Measurements from ENCODE around the gene MUSTN1.

MUSTN1 gene

DNA sequence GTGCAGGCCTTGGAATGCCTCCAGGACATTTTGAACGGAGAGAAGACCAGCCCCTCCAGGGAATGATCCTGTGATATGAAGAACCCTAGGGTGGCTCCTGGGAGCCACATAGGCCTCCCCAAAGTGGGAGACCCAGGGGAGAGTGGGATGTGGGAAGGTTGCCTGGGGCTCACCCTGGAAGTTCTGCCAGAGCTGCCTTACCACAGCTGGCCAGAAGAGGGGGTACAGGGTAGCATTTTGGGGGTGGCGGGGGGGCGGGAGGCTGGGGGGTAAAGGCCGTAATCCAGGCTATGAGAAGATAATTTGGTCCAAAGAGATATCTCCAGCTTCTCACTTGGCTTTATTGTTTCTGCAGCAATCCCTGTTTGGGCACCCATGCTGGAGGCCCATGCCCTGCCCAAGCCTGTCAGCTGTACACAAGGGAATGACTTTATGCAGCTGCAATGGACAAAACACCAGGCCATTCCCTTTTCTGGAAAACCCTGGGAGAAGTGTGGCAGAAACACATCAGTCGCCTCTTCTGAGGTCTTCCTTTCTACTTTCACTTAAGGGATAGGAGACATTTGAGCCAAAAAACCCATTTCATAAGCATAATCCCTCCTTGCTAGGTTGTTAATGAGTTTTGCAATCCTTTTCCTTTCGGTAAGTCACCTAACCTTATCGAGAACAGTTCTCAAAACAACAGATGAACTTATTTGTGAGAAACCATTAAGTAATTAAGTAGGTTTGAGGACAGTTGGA lies 11.0 kb upstream of the MUSTN1 start:
- TF ChIP-seq POLR2A (IDR thresholded peaks at IDR 0.05; ENCODE audit: low read length) (no peak), GATA1 (IDR thresholded peaks at IDR 0.05; ENCODE audit: low read depth, low read length) (no peak)
- peak in 1 of 2 experiments; percentile 38 for DNase-seq

DNA sequence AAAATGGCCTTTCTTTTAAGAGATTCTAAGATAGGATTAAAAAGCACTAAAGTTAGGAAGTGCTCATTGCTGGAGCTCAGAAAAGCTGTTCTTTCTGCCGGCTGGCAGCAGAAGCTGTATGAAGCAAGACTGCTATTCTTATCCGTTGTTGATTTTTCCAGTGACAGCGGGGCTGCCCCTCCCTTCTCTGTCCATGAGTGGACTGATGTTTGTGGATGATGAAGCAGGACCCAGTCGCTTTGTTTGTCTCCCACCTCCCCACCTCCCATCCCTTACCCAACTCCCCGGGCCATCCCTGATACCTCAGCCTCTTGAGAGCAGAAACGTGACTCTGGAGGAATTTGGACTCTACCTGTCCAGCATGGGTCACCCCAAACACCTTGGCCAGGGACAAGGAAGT lies 10.3 kb upstream of the MUSTN1 start:
- TF ChIP-seq POLR2A (IDR thresholded peaks at IDR 0.05; ENCODE audit: low read length), result no peak
- no peak for TF ChIP-seq GATA1 (IDR thresholded peaks at IDR 0.05; ENCODE audit: low read depth, low read length)

GRCh38 chr3:52844290-52844975 lies 9.6 kb upstream of the MUSTN1 start:
- TF ChIP-seq POLR2A (IDR thresholded peaks at IDR 0.05; ENCODE audit: low read length), result no peak
- no peak for TF ChIP-seq GATA1 (IDR thresholded peaks at IDR 0.05; ENCODE audit: low read depth, low read length)
- DNase-seq, result no peak

More for the DNA sequence above, 10.3 kb upstream of the MUSTN1 start:
- no peak for DNase-seq

DNA sequence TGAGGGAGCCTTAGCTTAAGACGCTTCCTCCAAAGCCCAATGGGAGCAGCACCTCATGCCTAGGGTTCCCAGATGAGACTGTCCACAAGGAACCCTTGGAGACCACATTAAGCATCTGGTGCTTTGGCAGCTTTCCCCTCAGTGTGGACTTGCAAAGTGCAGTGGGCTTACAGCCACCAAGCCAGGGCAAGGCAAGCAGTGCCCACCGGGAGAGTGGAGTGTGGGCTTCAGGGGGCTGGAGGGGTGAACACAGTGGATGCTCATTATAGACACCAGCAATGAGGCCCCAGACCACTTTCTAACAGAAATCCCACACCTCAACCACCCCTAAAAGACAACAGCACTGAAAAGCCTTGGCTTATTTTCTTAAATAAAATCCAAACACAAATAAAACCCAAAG lies 9.1 kb upstream of the MUSTN1 start:
- TF ChIP-seq GATA1 (IDR thresholded peaks at IDR 0.05; ENCODE audit: low read depth, low read length) (no peak), POLR2A (IDR thresholded peaks at IDR 0.05; ENCODE audit: low read length) (no peak)
- no peak for DNase-seq

DNA sequence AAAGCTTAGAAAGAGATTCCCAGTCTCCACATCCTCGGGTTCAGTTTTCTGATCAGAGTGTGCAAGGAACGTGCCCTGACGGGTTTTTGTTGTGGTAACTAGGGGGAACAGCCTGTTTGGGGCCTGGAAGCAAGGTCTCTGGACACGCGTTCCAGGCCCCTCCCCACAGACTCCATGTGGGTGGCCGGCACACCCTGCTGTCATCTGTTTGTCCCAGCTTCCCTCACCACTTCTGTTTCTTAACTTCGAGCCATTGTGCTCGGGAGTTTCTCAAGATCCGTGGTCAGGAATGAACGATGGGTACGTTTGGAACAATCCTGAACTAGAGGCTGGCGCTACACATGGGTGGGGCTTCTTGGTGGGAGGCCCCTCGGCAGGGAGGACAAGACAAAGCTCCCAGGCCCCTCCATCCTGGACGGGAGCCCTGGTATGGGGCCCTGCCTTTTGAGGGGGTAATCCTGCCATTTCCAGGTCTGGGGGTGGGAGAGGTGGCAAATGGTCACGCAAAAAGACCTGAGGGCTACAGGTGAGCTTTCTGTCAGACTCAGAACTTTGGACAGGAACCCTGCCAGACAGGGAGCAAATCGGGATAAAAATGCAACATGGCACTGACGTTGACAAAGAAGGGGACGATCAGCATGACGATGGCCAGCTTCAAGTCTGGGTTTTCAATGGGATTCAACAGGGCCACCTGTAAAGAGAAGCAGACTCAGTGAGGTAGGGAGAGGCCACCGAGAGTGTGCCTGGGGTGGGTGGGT lies 8.5 kb upstream of the MUSTN1 start:
- DNase-seq, result no peak
- TF ChIP-seq GATA1 (IDR thresholded peaks at IDR 0.05; ENCODE audit: low read depth, low read length) (no peak), POLR2A (IDR thresholded peaks at IDR 0.05; ENCODE audit: low read length) (no peak)

- DNase-seq, result no peak
- TF ChIP-seq GATA1 (IDR thresholded peaks at IDR 0.05; ENCODE audit: low read depth, low read length), result no peak
- no peak for TF ChIP-seq POLR2A (IDR thresholded peaks at IDR 0.05; ENCODE audit: low read length)
These were observed 7.6 kb upstream of the MUSTN1 start for GRCh38 chr3:52842424-52842823.

- DNase-seq, result no peak
- TF ChIP-seq POLR2A (IDR thresholded peaks at IDR 0.05; ENCODE audit: low read length) (no peak), GATA1 (IDR thresholded peaks at IDR 0.05; ENCODE audit: low read depth, low read length) (no peak)
These were observed 7.1 kb upstream of the MUSTN1 start for GRCh38 chr3:52841981-52842340.

DNA sequence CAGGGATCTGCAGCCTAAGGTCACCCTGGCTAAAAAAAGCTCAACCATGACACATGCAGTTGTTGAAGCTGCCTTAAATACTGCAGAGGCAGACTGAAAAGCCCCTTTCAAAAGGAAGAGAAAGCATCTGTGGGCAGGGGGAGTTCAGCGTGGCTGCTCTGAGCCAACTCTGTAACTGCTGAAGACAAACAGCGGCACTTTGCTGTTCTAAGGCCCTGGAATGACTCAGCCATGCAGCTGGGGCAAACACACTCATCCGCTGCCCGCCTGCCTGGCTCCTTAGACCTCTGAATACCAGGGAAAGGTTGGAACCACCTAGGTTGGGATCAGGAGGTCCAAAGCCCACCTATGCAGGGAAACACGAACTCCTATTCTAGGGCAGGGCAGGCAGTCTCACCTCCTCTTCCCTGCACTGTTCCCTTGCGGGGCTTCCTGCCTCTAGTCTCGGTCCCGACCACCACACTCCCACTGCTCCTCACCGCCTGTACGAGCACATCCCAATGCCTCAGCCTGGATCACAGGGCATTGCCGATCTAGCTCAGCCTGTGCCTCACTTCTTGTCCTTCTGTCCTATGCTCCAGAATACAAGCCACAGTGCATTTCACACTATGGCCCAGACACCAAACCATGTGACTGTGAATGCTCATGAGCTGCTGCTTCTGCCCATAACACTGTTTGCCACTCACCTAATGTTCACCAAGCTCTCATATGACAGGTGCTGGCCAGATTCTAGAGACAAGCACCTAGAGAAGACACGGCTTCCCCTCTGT lies 6.6 kb upstream of the MUSTN1 start:
- TF ChIP-seq GATA1 (IDR thresholded peaks at IDR 0.05; ENCODE audit: low read depth, low read length) (no peak), POLR2A (IDR thresholded peaks at IDR 0.05; ENCODE audit: low read length) (no peak)
- DNase-seq, result no peak

- no peak for DNase-seq
- TF ChIP-seq POLR2A (IDR thresholded peaks at IDR 0.05; ENCODE audit: low read length) (no peak), GATA1 (IDR thresholded peaks at IDR 0.05; ENCODE audit: low read depth, low read length) (no peak)
These were observed 5.2 kb upstream of the MUSTN1 start for GRCh38 chr3:52839892-52840545.

DNA sequence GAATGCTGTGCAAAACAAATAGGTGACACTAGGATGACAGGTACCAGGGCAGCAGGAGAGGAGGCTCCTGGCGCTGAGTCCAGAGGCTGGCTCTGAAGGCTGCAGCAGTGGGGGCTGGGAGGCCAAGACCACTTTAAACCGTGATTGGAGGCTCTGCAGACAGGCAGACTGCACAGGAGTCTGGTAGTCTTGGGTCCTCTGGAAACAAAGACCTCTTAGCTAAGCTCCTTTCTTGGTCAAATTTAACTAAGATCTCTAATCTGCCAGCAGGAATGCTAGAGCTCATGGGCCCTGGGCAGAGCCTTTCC lies 4.4 kb upstream of the MUSTN1 start:
- TF ChIP-seq POLR2A (IDR thresholded peaks at IDR 0.05; ENCODE audit: low read length) (no peak), GATA1 (IDR thresholded peaks at IDR 0.05; ENCODE audit: low read depth, low read length) (no peak)
- no peak for DNase-seq

DNA sequence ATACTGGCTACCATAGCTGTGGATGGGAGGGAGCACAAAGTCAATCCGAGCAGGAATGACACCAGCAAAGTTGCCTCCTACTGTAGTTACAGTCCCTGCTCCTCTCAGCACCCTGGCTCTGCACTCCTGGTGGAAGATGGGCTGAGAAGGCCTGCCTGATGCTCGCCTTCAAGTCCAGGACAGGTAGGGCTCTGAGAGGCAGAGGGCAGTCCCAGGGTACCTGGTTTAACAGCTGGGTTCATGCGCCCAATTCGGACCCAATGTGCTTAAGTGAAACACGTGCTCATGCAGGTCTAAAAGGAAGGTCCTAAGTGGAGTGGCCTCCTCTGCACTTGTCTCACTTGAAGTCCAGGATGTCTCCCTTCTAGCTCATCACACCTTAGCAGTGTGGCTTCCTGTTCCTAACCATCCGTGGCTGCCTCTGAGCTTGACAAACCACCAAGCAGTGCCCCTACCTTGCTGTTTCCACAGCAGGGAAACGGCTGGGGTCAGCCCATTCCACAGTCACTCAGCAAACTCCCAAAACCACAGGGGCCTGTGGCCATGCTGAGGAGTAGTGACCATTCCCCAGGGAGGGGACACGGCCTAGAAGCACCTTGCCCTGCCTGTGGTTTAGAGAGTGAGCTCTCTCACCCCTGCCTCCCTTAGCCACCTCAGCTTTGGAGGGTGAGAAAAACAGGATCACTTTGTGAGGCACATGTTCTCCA lies 3.9 kb upstream of the MUSTN1 start:
- TF ChIP-seq GATA1 (IDR thresholded peaks at IDR 0.05; ENCODE audit: low read depth, low read length), result no peak
- TF ChIP-seq POLR2A (IDR thresholded peaks at IDR 0.05; ENCODE audit: low read length), result no peak
- no peak for DNase-seq

DNA sequence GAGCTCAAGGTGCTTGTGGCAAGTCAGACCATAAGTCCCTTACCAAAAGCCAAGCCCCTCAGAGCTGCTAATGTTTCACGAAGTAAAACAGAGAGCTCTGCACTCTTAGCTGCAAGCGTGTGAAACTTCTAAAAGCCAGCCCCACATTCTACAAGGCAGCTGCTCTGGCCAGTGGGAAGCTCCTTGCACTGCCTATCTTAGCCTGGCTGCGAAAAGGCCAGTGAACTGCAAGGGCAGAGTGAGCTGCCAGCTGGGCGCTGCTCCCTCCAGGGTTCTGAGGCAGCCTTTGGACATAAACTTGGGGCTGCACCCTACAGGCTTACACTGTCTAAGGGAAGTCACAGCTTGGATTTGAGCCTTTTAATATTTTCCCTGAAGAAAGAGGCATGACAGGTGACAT lies 2.2 kb upstream of the MUSTN1 start:
- TF ChIP-seq POLR2A (IDR thresholded peaks at IDR 0.05; ENCODE audit: low read length) (no peak), GATA1 (IDR thresholded peaks at IDR 0.05; ENCODE audit: low read depth, low read length) (no peak)

DNA sequence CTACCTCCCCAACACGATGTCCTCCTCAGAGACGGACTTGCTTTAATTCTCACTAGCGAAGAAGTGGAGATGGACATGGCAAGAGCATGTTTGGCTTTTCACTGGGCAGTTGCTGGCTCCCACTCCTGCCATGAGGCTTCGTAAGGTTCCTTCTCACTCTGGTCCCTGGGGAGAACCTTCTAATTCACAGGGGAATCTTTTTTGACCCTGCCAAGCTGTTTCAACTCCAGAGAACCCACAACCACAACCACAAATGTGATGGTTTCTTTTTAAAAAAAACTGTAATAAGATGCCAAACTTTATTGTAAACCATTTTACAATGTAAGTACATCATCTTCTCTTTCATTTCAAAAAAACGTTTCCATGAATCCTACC lies 1.6 kb upstream of the MUSTN1 start:
- no peak for DNase-seq
- TF ChIP-seq GATA1 (IDR thresholded peaks at IDR 0.05; ENCODE audit: low read depth, low read length) (no peak), POLR2A (IDR thresholded peaks at IDR 0.05; ENCODE audit: low read length) (no peak)

More for the DNA sequence above, 2.2 kb upstream of the MUSTN1 start:
- DNase-seq, result no peak

All from erythroblast (primary cell).